Activated CD8-positive, alpha-beta memory T cell treated with anti-CD3 and anti-CD28 coated beads, Interleukin-2, amount 50 U/mL, for 24 hours (primary cell): ENCODE data around the gene CKB.

Experiments used
- DNase-seq: peaks from one replicate; pipeline ENCODE4 v3.0.0-alpha.2; 2020; ENCODE audit errors: extremely low read depth

The CKB gene

DNA sequence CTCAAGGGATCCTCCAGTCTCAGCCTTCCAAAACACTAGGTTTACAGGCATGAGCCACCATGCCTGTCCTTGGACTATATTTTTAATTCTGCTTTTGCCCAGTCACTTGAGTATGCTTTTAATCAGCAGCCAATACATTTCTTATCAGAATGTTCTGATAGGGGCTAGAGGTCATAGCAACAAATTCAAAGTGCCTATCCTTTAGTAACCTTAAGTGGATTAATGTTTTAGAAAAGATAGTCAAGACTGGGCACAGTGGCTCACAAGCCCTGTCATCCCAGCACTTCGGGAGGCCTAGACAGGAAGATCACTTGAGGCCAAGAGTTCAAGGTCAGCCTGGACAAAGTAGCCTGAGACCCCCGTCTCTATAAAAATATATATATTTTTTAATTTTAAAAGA, 37.1 kb downstream of the CKB start:
- DNase-seq, result no peak

DNA sequence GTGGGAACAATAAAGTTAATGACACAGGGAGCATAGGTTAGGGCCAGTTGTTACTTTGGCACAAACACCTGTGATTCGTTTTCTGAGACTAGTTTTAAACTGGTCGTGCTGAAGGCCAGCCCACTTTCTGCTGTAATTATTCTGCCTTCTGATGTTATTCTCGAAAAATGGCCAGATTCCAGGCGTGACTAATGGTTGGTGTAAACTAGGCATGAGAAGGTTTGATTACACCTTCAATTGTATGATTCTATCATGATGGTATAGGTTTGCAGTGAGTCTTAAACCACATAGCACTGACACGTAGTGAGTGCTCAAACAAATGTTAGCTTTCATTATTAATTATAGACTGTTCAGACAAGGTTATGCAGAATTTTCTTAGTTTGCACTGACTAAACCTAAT, 39.0 kb downstream of the CKB start:
- DNase-seq, result no peak

GRCh38 chr14:103480595-103480994, 42.0 kb downstream of the CKB start:
- DNase-seq, result no peak

DNA sequence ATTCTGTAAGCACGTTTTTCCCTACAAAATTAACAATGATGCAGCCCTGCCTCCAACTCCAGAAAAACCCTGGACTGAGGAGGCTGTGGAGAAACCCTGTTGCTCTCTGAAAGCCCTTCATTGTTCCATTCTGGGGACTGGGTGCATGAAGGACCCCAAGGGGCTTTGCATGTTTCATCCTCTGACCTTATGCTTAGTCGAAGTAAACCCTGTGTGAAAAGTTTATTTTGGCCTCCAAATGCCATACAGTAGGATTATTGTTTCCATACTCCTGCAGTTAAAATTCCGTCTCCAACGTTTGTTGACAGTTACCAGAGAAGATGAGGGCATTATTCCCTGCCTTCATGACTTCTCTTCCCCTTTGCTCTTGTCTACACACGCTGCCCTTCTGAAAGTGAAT, 46.0 kb downstream of the CKB start:
- no peak for DNase-seq

- no peak for DNase-seq
Observed at GRCh38 chr14:103476065-103476464, 46.6 kb downstream of the CKB start.

DNA sequence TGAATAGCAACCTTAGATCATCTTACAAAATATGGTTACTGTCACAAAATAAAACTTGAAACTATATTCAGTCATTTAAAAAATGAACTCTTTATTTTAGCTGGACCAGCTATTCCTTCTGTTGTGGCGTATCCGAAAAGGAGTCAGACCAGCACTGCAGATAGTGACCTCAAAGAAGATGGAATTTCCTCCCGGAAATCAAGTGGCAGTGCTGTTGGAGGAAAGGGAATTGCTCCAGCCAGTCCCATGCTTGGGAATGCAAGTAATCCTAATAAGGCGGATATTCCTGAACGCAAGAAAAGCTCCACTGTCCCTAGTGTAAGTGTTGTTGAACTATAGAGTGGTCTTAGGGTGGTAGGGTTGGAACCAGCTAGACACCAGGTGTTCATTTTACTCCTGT, 47.7 kb downstream of the CKB start:
- no peak for DNase-seq

DNA sequence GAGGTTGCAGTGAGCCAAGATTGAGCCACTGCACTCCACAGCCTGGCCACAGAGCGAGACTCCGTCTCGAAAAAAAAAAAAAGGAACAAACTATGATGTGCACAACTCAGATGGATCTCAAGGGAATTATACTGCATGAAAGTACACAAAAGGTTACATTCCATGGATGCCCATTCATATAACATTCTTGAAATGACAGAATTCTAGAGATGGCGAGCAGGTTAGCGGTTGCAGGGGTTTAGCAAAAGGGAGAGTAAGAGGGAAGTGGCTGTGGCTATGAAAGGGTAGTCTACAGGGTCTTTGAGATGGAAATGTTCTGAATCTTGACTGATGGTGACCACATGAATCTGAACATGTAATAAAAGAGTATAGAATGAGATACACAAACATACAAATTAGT, 49.7 kb downstream of the CKB start:
- no peak for DNase-seq
